GM19035 (cell line): ENCODE data around the gene RAC2.

ENCODE experiments used
- ATAC-seq: cut with Tn5 transposase; IDR thresholded peaks from one replicate; pipeline ENCODE4 v1.9.1; 2021; ENCODE audit not compliant: unreplicated experiment

RAC2 gene

DNA sequence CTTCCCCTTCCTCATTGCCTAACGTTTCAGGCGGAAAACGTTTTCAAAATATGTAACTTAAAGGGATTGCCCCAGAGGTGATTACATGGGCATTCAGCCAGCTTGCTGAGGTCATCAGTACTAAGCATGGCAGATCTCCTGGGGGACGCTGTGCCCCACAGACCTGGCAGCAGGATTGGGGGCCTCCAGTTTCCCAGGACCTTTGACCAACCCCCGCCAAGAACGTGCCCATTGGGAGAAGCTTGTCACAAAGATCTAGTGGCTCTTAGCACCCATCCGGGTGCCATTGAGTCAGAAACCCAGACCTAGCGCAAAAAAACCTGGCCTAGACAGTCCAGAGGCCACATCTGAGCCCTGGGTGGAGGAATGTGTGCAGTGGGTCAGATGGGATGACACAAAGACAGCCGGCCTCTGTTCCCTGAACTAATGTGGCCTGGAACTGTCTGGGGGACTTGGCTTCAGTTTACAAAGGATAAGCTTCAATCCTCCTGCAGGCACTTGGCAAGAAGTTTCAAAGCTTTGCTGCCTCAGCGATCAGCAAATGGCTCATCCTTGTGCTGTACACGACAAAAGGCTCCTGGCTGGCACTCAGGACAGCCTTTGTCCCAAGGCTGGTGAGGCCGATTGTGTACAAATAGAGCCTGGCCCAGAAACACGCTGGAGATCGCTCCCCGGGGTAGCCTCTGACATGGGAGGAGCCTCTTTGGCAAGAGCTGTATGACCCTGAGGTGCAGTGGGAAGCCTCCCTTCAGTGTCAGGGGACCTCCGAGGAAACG, 65.5 kb downstream of the RAC2 start:
- ATAC-seq, result no peak

DNA sequence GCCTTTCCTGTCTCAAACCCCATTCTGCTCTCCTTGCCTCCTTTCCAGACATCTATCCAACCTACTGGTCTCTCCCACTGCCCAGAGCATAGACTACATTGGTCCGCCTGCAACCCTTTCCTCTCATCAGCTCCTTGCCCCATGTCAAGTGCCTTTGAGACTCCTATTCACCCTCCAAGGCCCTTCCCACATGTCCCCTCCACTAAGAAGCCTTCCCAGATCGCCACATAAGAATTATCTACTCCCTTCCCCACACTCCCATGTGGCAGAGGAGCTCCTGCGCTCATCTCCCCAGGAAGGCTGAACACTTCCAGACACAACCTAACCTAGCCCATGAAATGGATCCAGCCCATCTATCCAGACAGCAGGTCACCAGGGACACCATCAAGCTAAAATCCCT, 66.3 kb downstream of the RAC2 start:
- no peak for ATAC-seq

DNA sequence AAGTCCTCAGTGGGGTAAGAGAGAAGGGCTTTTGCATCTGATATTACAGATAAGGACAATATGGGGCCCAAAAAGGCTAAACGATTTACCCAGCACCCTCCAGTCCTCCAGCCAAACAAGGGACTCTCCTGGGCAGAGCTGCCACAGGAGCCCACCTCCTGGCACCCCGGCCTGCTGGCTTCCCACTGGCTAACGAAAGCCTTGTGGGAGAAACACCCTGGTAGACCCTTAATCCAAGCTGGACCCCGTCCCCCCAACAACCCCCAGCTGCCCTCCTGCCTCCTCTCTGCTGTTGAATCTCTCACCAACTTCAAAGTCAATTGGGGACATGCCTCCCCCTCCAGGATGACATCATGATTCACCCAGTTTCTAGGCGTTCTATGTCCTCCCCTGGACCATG, 66.8 kb downstream of the RAC2 start:
- no peak for ATAC-seq

DNA sequence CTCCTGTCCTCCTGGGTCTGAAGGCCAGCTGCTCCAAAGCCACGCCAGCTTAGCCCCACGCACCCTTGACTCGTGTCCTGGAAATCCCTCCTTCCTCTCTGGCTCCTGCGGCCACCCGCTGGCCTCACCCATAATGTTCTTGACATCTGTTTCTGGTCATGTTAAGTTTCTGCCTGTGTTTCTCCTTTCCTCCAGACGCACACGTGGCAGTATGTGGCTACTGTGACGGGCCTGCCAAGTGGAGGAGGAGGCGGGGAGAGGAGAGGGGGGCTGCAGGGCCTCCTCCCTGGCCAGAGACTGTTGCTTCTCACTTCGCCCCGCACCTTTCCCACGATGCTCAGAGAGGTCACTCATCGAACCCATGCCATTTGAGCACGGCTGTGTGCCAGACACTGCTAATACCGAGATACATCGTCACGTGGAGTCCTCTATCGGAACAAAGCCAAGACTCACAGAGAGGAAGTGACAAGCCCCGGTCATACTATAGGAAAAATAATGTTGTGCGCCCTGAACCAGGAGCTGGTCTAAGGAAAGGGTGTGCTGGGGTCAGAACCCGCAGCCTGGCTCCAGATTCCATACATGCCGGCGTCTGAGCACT, 67.5 kb downstream of the RAC2 start:
- no peak for ATAC-seq

DNA sequence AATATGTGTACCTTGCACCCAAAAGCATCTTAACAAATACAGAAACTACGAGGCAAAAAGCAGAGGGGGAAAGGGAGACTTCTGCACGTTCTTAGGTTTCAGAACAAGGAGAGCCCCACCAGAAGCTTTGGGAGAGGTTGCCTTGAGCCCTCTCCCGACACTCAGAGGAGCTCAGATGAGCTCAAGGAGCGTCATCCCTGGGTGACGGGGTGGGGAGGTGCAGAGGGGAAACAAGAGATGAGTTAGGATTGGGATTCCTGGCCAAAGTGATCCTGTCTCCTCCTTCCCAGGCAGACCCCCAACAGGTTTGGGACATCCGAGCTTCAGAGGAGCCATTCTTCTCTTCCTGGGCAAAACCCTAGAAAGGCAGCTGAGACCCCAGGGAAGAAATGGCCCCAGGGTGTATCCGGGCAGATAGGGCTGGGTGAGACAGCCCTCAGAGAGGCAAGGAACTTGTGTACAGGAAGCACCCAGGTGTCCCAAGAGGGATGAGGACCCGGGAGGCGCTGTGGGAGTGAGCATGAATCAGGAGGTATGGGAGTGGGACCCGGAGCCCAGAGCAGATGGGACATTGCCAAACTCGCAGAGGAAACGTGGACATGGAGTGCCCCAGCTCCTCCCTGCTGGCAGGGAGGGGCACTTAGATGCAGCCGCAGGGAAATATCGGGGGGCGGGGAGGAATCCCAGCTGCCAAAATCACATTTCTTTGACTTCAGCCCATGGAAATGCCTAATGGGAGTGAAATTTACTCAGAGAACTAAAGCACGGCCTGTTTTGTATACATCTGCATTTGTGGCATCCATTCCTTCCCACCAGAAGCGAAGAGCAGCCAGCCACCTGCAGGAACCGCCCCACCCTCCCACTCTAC, 68.4 kb downstream of the RAC2 start:
- no peak for ATAC-seq
